Measurements from ENCODE around the gene GALR2. TPM values are rescaled to one million over a fixed set of nuclear protein-coding genes. Genes with fewer than 3 reads are reported as not detected.

The GALR2 gene
- total and polyA plus RNA-seq, 4 donors = 0.20 to 0.44 (median 0.40) TPM; not detected in 1

GRCh38 chr17:76095943-76096342 lies 21.4 kb downstream of the GALR2 start:
- no peak for TF ChIP-seq CTCF (IDR thresholded peaks at IDR 0.05; ENCODE audit: control extremely low read depth, extremely low read depth)
- H3K36me3 ChIP-seq (ENCODE audit: control insufficient read depth in 4 of 4, insufficient read depth in 4 of 4, low read length in 4 of 4) = peaks cover 9 to 53% (median 39%) of the 10 kb centered on the region in 4 donors
- no peak for ATAC-seq (ENCODE audit: insufficient read depth, low FRiP score)
- H3K4me1 ChIP-seq (ENCODE audit: control insufficient read depth in 5 of 5, insufficient read depth in 5 of 5, low read length in 5 of 5) = no peaks in the 10 kb centered on the region
- no peaks in the 10 kb centered on the region for H3K9me3 ChIP-seq (ENCODE audit: control insufficient read depth in 4 of 4, insufficient read depth in 3 of 4, low read length in 3 of 4)
- DNase-seq = no peak
- H3K27ac ChIP-seq (ENCODE audit: low read depth in 1 of 2, low read length in 1 of 2) = no peak overlapping the region
- no peak overlapping the region for H3K9ac ChIP-seq (ENCODE audit: insufficient read depth in 1 of 2, low read length in 2 of 2)
- H3K4me3 ChIP-seq = no peak overlapping the region
- 85 to 92% methylated on average over 13 of the region's 13 CpGs for WGBS, 2 donors
- H3K27me3 ChIP-seq (ENCODE audit: control insufficient read depth in 3 of 3, insufficient read depth in 3 of 3, low read length in 2 of 3) = no peaks in the 10 kb centered on the region

DNA sequence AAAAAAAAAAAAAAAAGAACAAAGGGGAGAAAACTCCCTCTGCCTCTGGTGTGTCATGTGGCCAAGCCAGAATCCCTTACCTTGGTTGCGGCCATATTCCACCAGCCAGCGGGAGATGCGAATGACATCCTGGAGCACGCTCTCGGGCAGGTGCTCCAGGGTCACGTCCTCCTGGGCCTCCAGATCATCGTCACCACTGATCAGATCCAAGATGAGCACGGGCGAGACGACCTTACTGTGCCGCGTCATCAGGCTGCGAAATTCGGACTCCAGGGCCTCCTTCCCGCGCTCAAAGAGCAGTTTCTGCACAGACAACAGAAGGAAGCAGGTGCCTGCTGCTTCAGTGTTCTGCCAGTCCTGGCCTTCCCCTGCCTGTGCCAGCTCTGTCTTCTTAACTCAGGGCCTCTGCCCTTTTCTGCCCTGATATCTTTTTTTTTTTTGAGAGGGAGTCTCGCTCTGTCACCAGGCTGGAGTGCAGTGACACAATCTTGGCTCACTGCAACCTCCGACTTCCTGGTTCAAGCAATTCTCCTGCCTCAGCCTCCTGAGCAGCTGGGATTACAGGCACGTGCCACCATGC lies 23.2 kb downstream of the GALR2 start:
- DNase-seq (no peak), ATAC-seq (ENCODE audit: insufficient read depth, low FRiP score) (no peak)
- Histone ChIP-seq H3K27ac (ENCODE audit: low read depth in 1 of 2, low read length in 1 of 2) (no peak overlapping the region), H3K36me3 (ENCODE audit: control insufficient read depth in 4 of 4, insufficient read depth in 4 of 4, low read length in 4 of 4) (peaks cover 12 to 50% (median 42%) of the 10 kb centered on the region in 4 donors), H3K4me1 (ENCODE audit: control insufficient read depth in 5 of 5, insufficient read depth in 5 of 5, low read length in 5 of 5) (peaks cover 0 to 7% (median 4%) of the 10 kb centered on the region in 5 donors), H3K27me3 (ENCODE audit: control insufficient read depth in 3 of 3, insufficient read depth in 3 of 3, low read length in 2 of 3) (no peaks in the 10 kb centered on the region), H3K9me3 (ENCODE audit: control insufficient read depth in 4 of 4, insufficient read depth in 3 of 4, low read length in 3 of 4) (no peaks in the 10 kb centered on the region), H3K9ac (ENCODE audit: insufficient read depth in 1 of 2, low read length in 2 of 2) (no peak overlapping the region), H3K4me3 (no peak overlapping the region)
- WGBS, 2 donors = 89 to 91% methylated on average over 19 of the region's 19 CpGs
- TF ChIP-seq CTCF (IDR thresholded peaks at IDR 0.05; ENCODE audit: control extremely low read depth, extremely low read depth) = no peak

DNA sequence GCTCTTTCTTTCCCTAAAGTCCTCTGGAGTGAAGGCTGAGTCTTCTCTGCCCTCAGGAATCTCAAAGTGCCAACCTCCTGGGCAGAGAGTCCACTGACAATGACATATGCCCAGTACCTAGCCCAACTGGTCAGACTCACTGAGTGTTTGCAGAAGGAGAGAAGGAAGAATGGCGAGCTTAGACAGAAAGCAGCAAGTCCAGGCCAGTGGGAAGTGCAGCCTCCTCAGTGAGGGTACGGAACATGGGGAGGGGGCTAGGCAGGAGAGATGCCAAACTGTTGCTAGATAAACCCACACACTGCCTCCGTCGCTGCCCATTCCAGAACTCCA lies 28.3 kb downstream of the GALR2 start:
- Histone ChIP-seq H3K27me3 (ENCODE audit: control insufficient read depth in 3 of 3, insufficient read depth in 3 of 3, low read length in 2 of 3) (no peaks in the 10 kb centered on the region), H3K4me1 (ENCODE audit: control insufficient read depth in 5 of 5, insufficient read depth in 5 of 5, low read length in 5 of 5) (peaks cover 0 to 15% (median 9%) of the 10 kb centered on the region in 5 donors), H3K27ac (ENCODE audit: low read depth in 1 of 2, low read length in 1 of 2) (peak overlapping the region; percentile 51 to 71), H3K4me3 (peak overlapping the region; percentile 75), H3K9me3 (ENCODE audit: control insufficient read depth in 4 of 4, insufficient read depth in 3 of 4, low read length in 3 of 4) (no peaks in the 10 kb centered on the region), H3K36me3 (ENCODE audit: control insufficient read depth in 4 of 4, insufficient read depth in 4 of 4, low read length in 4 of 4) (peaks cover 3 to 30% (median 18%) of the 10 kb centered on the region in 4 donors), H3K9ac (ENCODE audit: insufficient read depth in 1 of 2, low read length in 2 of 2) (peak overlapping the region; percentile 69 to 87)
- no peak for DNase-seq
- 0 to 2% methylated on average over 4 of the region's 4 CpGs for WGBS, 2 donors
- TF ChIP-seq CTCF (IDR thresholded peaks at IDR 0.05; ENCODE audit: control extremely low read depth, extremely low read depth) = no peak
- ATAC-seq (ENCODE audit: insufficient read depth, low FRiP score) = no peak

Data from lung (tissue), 12 donors.